SK-N-SH (cell line): ENCODE measurements around the gene THEMIS. TPM values are rescaled to one million over a fixed set of nuclear protein-coding genes. Genes with fewer than 3 reads are reported as not detected.

Experiments
- CTCF ChIA-PET: fragments of 300-600, 350-600 bp; formaldehyde crosslinking; extraction: SDS; loops from one replicate; lab custom pipeline; 2021; lab: Yijun Ruan, JAX
- POLR2A ChIA-PET: fragments of 350-600 bp; sonication (Branson Sonifier 250); formaldehyde crosslinking; extraction: SDS; loops from one replicate; lab custom pipeline; 2020; ENCODE audit warnings: antibody characterized with exemption, inconsistent platforms; lab: Yijun Ruan, JAX
- DNase-seq: peaks from one replicate; pipeline ENCODE4 v3.0.0; 2012
- H2AFZ ChIP-seq: fragments of 200-600 bp; sonication (generic); 2 replicates; pipeline ENCODE4 v1.8.1; 2016; ENCODE audit warnings: antibody characterized with exemption, mild to moderate bottlenecking, low read depth
- H3F3A ChIP-seq: fragments of 200-600 bp; sonication (generic); replicated peaks from 2 replicates; pipeline ENCODE3; 2016; ENCODE audit warnings: antibody characterized with exemption, mild to moderate bottlenecking; ENCODE audit not compliant: insufficient read depth
- H3K27ac ChIP-seq, 2 experiments: fragments of 200-500 bp in 1 of 2; fragments of 200-600 bp in 1 of 2; sonication (Bioruptor generic) in 1 of 2; sonication (generic), shearing (Covaris generic) in 1 of 2; 2 replicates each; pipeline versions ENCODE4 v1.5.1 to v1.6.1; 2014 to 2016; ENCODE audit warnings: low read depth in 2 of 2, inconsistent platforms in 1 of 2, low read length in 1 of 2, mild to moderate bottlenecking in 1 of 2, mixed read lengths in 1 of 2
- H3K27me3 ChIP-seq: fragments of 200-600 bp; sonication (generic), shearing (Covaris generic); 2 replicates; pipeline ENCODE4 v1.6.1; 2016; ENCODE audit warnings: mixed run types; ENCODE audit not compliant: insufficient read depth
- H3K36me3 ChIP-seq, 2 experiments: fragments of 200-500 bp in 1 of 2; fragments of 200-600 bp in 1 of 2; sonication (Bioruptor generic) in 1 of 2; sonication (generic) in 1 of 2; replicated peaks in 1 of 2; 2 replicates each; pipeline versions ENCODE3 to v1.5.1; 2014 to 2016; ENCODE audit warnings: low read length in 1 of 2, mild to moderate bottlenecking in 1 of 2; ENCODE audit not compliant: insufficient read depth in 2 of 2, control insufficient read depth in 1 of 2
- H3K4me1 ChIP-seq, 2 experiments: fragments of 200-500 bp in 1 of 2; fragments of 200-600 bp in 1 of 2; sonication (Bioruptor generic) in 1 of 2; sonication (generic), shearing (Covaris generic) in 1 of 2; 2 replicates each; pipeline versions ENCODE4 v1.5.1 to v1.6.1; 2014 to 2016; ENCODE audit warnings: low read depth in 1 of 2, low read length in 1 of 2, mixed run types in 1 of 2; ENCODE audit not compliant: insufficient read depth in 2 of 2, control insufficient read depth in 1 of 2
- H3K4me2 ChIP-seq: fragments of 200-600 bp; sonication (generic), shearing (Covaris generic); 2 replicates; pipeline ENCODE4 v1.6.1; 2017; ENCODE audit warnings: mixed run types
- H3K4me3 ChIP-seq, 2 experiments: fragments of 200-500 bp in 1 of 2; fragments of 200-600 bp in 1 of 2; sonication (Bioruptor generic) in 1 of 2; sonication (generic), shearing (Covaris generic) in 1 of 2; 2 replicates each; pipeline versions ENCODE4 v1.5.1 to v1.8.1; 2014 to 2016; ENCODE audit warnings: low read depth in 2 of 2, inconsistent platforms in 1 of 2, low read length in 1 of 2, mild to moderate bottlenecking in 1 of 2, mixed read lengths in 1 of 2, moderate library complexity in 1 of 2
- H3K79me2 ChIP-seq: fragments of 200-600 bp; sonication (generic); 2 replicates; pipeline ENCODE4 v1.8.1; 2017; ENCODE audit warnings: mild to moderate bottlenecking; ENCODE audit not compliant: insufficient read depth
- H3K9ac ChIP-seq: fragments of 200-600 bp; sonication (generic); 2 replicates; pipeline ENCODE4 v1.6.1; 2017; ENCODE audit warnings: mixed run types
- H3K9me2 ChIP-seq: fragments of 200-600 bp; sonication (generic); 2 replicates; pipeline ENCODE4 v1.6.1; 2017; ENCODE audit warnings: mixed run types
- H3K9me3 ChIP-seq: fragments of 200-600 bp; sonication (generic); 2 replicates; pipeline ENCODE4 v1.6.1; 2017; ENCODE audit warnings: mixed run types, mild to moderate bottlenecking, moderate library complexity
- H4K20me1 ChIP-seq: fragments of 200-600 bp; sonication (generic); 2 replicates; pipeline ENCODE4 v1.6.1; 2017; ENCODE audit warnings: mild to moderate bottlenecking, mixed run types; ENCODE audit not compliant: insufficient read depth
- CHD2 ChIP-seq: fragments of 150-350 bp; IDR thresholded peaks from 2 replicates; pipeline ENCODE4 v1.6.1; 2018; ENCODE audit warnings: low read length; ENCODE audit not compliant: partially characterized antibody
- EZH2phosphoT487 ChIP-seq: fragments of 200-600 bp; sonication (generic); IDR thresholded peaks from 2 replicates; pipeline ENCODE4 v1.6.1; 2017; ENCODE audit warnings: low read depth, mixed run types, mild to moderate bottlenecking, antibody characterized with exemption, moderate library complexity, borderline replicate concordance
- GABPA ChIP-seq: IDR thresholded peaks from 2 replicates; pipeline ENCODE4 v1.4.0; 2012; ENCODE audit warnings: low read depth, mild to moderate bottlenecking
- GATA2 ChIP-seq: sonication (generic); formaldehyde crosslinking; IDR thresholded peaks from 2 replicates; pipeline ENCODE4 v1.5.0; 2020; ENCODE audit warnings: mild to moderate bottlenecking, missing genetic modification reagents
- JUND ChIP-seq: IDR thresholded peaks from 2 replicates; pipeline ENCODE4 v1.4.0; 2012
- NRF1 ChIP-seq: IDR thresholded peaks from 2 replicates; pipeline ENCODE4 v1.6.1; 2012; ENCODE audit warnings: low read depth, mild to moderate bottlenecking, low read length
- PBX3 ChIP-seq: IDR thresholded peaks from 2 replicates; pipeline ENCODE4; 2012
- RAD21 ChIP-seq: IDR thresholded peaks from 2 replicates; pipeline ENCODE4 v1.6.1; 2012; ENCODE audit warnings: mild to moderate bottlenecking, low read length
- RCOR1 ChIP-seq: fragments of 150-350 bp; IDR thresholded peaks from 2 replicates; pipeline ENCODE4 v1.6.1; 2017; ENCODE audit warnings: antibody characterized with exemption, low read length
- RFX5 ChIP-seq: IDR thresholded peaks from 2 replicates; pipeline ENCODE4 v1.6.1; 2012; ENCODE audit warnings: mild to moderate bottlenecking, improper control_type of control experiment, low read length
- RXRA ChIP-seq: IDR thresholded peaks from 2 replicates; pipeline ENCODE4 v1.4.0; 2012; ENCODE audit warnings: low read depth, mild to moderate bottlenecking, borderline replicate concordance
- SMC3 ChIP-seq: IDR thresholded peaks from 2 replicates; pipeline ENCODE4 v1.6.1; 2012; ENCODE audit warnings: low read depth, low read length, improper control_type of control experiment
- TAF1 ChIP-seq: IDR thresholded peaks from 2 replicates; pipeline ENCODE4 v1.6.1; 2012; ENCODE audit warnings: low read depth, mild to moderate bottlenecking, low read length, moderate library complexity, borderline replicate concordance
- TEAD4 ChIP-seq: IDR thresholded peaks from 2 replicates; pipeline ENCODE4 v1.4.0; 2012; ENCODE audit warnings: mild to moderate bottlenecking, borderline replicate concordance; ENCODE audit not compliant: insufficient read depth
- ZBTB33 ChIP-seq: IDR thresholded peaks from 2 replicates; pipeline ENCODE4 v1.4.0; 2012; ENCODE audit warnings: low read depth, borderline replicate concordance
- WGBS: methylation state at CpG from one replicate; pipeline ENCODE4 v1.1.6; 2017; ENCODE audit warnings: low lambda C conversion rate; 5-methylcytosine and 5-hydroxymethylcytosine counted together
- polyA plus RNA-seq, 3 experiments: library from polyadenylated mRNA; depleted of rRNA; stranded (reverse); fragments of >200 nt; gene quantifications; 2 replicates each; pipeline ENCODE4 v1.2.3, GENCODE V29; 2012
- TF ChIP-seq, protein P1 (sequence below): fragments of 150-350 bp; IDR thresholded peaks from 2 replicates; pipeline ENCODE4 v1.6.1; 2016; ENCODE audit warnings: mild to moderate bottlenecking, low read depth, low read length
- TF ChIP-seq, protein P2 (sequence below): IDR thresholded peaks from 2 replicates; pipeline ENCODE4 v1.4.0; 2012; ENCODE audit warnings: low read depth, borderline replicate concordance
- TF ChIP-seq, protein P3 (sequence below): fragments of 200-600 bp; sonication (generic); IDR thresholded peaks from 2 replicates; pipeline ENCODE4 v1.6.1; 2017; ENCODE audit warnings: antibody characterized with exemption, mild to moderate bottlenecking, moderate library complexity
- TF ChIP-seq, protein P4 (sequence below): fragments of 150-350 bp; IDR thresholded peaks from 2 replicates; pipeline ENCODE4 v1.6.1; 2017; ENCODE audit warnings: antibody characterized with exemption, low read length, low read depth, borderline replicate concordance

Gene THEMIS
- polyA plus RNA-seq, 1 of the 3 experiments (the other 2 are of a cell fraction), result not detected

DNA sequence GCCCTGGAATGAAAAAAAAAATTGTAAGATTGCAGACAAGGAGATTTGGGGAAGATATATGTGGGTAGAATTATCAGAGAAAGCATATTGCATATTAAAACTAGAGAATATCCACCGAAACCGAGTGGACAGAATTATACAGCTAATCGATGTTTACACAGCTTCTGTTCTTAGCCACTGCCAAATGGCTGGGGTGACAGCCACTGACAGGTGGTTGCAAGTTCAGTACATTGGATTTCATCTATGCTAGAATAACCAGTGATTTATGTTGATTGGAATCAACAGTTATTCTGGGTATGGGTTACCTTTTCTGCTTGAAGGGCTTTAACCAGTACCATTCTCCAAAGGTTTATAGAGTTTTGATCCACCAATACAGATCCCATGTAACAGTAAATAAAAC lies 48.4 kb upstream of the THEMIS start:
- Histone ChIP-seq H2AFZ (no peak overlapping the region), H4K20me1 (no peaks in the 10 kb centered on the region), H3K79me2 (no peaks in the 10 kb centered on the region), H3K9ac (no peak overlapping the region), H3K9me2 (no peaks in the 10 kb centered on the region), H3K36me3 (no peaks in the 10 kb centered on the region), H3K27ac (no peak overlapping the region), H3K4me3 (no peak overlapping the region), H3K4me1 (no peaks in the 10 kb centered on the region), H3K9me3 (no peaks in the 10 kb centered on the region; the same call in 1 of the 2 replicates), H3K4me2 (no peak overlapping the region), H3K27me3 (no peaks in the 10 kb centered on the region), H3F3A (no peaks in the 10 kb centered on the region)
- CTCF ChIA-PET, result no interaction called here
- DNase-seq, result no peak
- TF ChIP-seq, protein P1, sequence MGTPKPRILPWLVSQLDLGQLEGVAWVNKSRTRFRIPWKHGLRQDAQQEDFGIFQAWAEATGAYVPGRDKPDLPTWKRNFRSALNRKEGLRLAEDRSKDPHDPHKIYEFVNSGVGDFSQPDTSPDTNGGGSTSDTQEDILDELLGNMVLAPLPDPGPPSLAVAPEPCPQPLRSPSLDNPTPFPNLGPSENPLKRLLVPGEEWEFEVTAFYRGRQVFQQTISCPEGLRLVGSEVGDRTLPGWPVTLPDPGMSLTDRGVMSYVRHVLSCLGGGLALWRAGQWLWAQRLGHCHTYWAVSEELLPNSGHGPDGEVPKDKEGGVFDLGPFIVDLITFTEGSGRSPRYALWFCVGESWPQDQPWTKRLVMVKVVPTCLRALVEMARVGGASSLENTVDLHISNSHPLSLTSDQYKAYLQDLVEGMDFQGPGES, result no peak
- TF ChIP-seq RCOR1, result no peak
- TF ChIP-seq TAF1, result no peak
- no peak for TF ChIP-seq EZH2phosphoT487
- TF ChIP-seq, protein P2, sequence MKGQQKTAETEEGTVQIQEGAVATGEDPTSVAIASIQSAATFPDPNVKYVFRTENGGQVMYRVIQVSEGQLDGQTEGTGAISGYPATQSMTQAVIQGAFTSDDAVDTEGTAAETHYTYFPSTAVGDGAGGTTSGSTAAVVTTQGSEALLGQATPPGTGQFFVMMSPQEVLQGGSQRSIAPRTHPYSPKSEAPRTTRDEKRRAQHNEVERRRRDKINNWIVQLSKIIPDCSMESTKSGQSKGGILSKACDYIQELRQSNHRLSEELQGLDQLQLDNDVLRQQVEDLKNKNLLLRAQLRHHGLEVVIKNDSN, result no peak
- no peak for TF ChIP-seq RXRA
- TF ChIP-seq JUND, result no peak
- POLR2A ChIA-PET, result no interaction called here
- WGBS, result 30% methylated on average over 3 of the region's 3 CpGs

- Histone ChIP-seq H4K20me1 (no peaks in the 10 kb centered on the region), H3F3A (no peaks in the 10 kb centered on the region), H3K79me2 (no peaks in the 10 kb centered on the region), H3K9ac (no peak overlapping the region), H2AFZ (no peak overlapping the region), H3K4me1 (no peaks in the 10 kb centered on the region), H3K36me3 (no peaks in the 10 kb centered on the region), H3K9me2 (no peaks in the 10 kb centered on the region), H3K27ac (no peak overlapping the region), H3K4me2 (no peak overlapping the region), H3K4me3 (no peak overlapping the region), H3K9me3 (no peaks in the 10 kb centered on the region; the same call in 1 of the 2 replicates), H3K27me3 (no peaks in the 10 kb centered on the region)
- no peak for DNase-seq
- ChIA-PET POLR2A (no interaction called here), CTCF (no interaction called here)
- 90% methylated on average over 2 of the region's 2 CpGs for WGBS
- TF ChIP-seq NRF1, result no peak
- no peak for TF ChIP-seq GABPA
- TF ChIP-seq, protein P3, sequence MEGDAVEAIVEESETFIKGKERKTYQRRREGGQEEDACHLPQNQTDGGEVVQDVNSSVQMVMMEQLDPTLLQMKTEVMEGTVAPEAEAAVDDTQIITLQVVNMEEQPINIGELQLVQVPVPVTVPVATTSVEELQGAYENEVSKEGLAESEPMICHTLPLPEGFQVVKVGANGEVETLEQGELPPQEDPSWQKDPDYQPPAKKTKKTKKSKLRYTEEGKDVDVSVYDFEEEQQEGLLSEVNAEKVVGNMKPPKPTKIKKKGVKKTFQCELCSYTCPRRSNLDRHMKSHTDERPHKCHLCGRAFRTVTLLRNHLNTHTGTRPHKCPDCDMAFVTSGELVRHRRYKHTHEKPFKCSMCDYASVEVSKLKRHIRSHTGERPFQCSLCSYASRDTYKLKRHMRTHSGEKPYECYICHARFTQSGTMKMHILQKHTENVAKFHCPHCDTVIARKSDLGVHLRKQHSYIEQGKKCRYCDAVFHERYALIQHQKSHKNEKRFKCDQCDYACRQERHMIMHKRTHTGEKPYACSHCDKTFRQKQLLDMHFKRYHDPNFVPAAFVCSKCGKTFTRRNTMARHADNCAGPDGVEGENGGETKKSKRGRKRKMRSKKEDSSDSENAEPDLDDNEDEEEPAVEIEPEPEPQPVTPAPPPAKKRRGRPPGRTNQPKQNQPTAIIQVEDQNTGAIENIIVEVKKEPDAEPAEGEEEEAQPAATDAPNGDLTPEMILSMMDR, result no peak
- TF ChIP-seq RCOR1, result no peak
- no peak for TF ChIP-seq TEAD4
- no peak for TF ChIP-seq JUND
- TF ChIP-seq TAF1, result no peak
- TF ChIP-seq ZBTB33, result no peak
- no peak for TF ChIP-seq SMC3
- no peak for TF ChIP-seq CHD2
- no peak for TF ChIP-seq GATA2 (CRISPR knock-in tag)
- no peak for TF ChIP-seq RAD21
- TF ChIP-seq, protein P4, sequence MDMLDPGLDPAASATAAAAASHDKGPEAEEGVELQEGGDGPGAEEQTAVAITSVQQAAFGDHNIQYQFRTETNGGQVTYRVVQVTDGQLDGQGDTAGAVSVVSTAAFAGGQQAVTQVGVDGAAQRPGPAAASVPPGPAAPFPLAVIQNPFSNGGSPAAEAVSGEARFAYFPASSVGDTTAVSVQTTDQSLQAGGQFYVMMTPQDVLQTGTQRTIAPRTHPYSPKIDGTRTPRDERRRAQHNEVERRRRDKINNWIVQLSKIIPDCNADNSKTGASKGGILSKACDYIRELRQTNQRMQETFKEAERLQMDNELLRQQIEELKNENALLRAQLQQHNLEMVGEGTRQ, result no peak
- TF ChIP-seq RFX5, result no peak
- TF ChIP-seq PBX3, result no peak
Observed at GRCh38 chr6:127946388-127946787, 45.5 kb upstream of the THEMIS start.
